Measurements from ENCODE around the gene ADGRV1. TPM values are rescaled to one million over a fixed set of nuclear protein-coding genes. Genes with fewer than 3 reads are reported as not detected.

Gene ADGRV1
- polyA plus RNA-seq, 1 donor from 2014 or later, result 3.7 TPM

DNA sequence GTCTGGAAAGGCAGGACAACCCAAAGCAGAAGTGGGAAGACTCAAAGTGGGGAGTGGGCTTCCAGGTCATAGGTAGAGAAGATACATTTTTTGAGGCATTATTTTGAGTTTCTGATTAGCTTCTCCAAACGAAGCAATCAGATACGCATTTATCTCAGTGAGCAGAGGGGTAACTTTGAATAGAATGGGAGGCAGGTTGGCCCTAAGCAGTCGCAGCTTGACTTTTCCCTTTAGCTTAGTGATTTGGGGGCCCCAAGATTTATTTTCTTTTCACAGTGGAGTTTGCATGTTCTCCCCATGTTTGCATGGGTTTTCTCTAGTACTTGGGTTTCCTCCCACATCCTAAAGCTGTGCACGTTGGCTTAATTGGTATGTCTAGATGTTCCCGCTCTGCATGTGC is 422.6 kb downstream of the ADGRV1 start:
- H2AFZ ChIP-seq (ENCODE audit: low read depth, low read length), result no peak overlapping the region
- TF ChIP-seq EP300 (conservative IDR thresholded peaks at IDR 0.05; ENCODE audit: poor library complexity, severe bottlenecking) (no peak), CTCF (IDR thresholded peaks at IDR 0.05; ENCODE audit: poor library complexity, severe bottlenecking) (no peak), RAD21 (conservative IDR thresholded peaks at IDR 0.05) (no peak), REST (IDR thresholded peaks at IDR 0.05; ENCODE audit: borderline replicate concordance) (no peak), POLR2AphosphoS5 (IDR thresholded peaks at IDR 0.05) (no peak), TAF1 (IDR thresholded peaks at IDR 0.05; ENCODE audit: low read depth) (no peak), SMC3 (conservative IDR thresholded peaks at IDR 0.05; ENCODE audit: poor library complexity) (no peak), EZH2 (IDR thresholded peaks at IDR 0.05; ENCODE audit: borderline replicate concordance, insufficient read depth, low read length, poor library complexity, severe bottlenecking) (no peak), MXI1 (conservative IDR thresholded peaks at IDR 0.05; ENCODE audit: poor library complexity, severe bottlenecking) (no peak)

DNA sequence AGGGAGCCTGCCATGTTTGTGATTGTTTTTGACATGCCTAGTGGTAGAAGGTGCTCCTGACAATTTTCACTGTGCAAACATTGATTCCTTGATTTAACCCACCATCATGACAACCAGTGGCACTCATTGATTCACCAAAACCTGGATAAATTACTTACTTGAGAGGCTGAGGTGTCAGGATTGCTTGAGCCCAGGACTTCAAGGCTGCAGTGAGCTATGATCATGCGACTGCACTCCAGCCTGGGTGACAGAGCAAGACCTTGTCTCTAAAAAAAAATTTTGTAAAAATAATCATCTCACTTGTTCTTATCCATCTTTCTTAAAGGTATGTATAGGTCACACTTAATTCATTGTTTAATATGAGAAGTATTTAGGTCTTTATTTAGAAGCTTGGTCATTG is 423.2 kb downstream of the ADGRV1 start:
- Histone ChIP-seq H2AFZ (ENCODE audit: low read depth, low read length) (no peak overlapping the region), H3K27me3 (ENCODE audit: insufficient read depth, low read depth, low read length) (no peaks in the 10 kb centered on the region), H3K4me2 (ENCODE audit: low read length) (no peak overlapping the region), H3K9me2 (ENCODE audit: insufficient read depth, low read length) (no peaks in the 10 kb centered on the region), H3F3A (ENCODE audit: insufficient read depth, low read length, poor library complexity, severe bottlenecking) (no peaks in the 10 kb centered on the region), H3K9ac (ENCODE audit: low read length) (no peak overlapping the region), H3K36me3 (ENCODE audit: insufficient read depth, low read length) (no peaks in the 10 kb centered on the region), H3K9me3 (ENCODE audit: low read length) (no peaks in the 10 kb centered on the region), H4K20me1 (ENCODE audit: insufficient read depth) (no peaks in the 10 kb centered on the region), H3K4me3 (ENCODE audit: low read length) (no peak overlapping the region), H3K27ac (ENCODE audit: low read length) (no peak overlapping the region), H3K79me2 (replicated peaks; ENCODE audit: insufficient read depth, low read length) (no peaks in the 10 kb centered on the region)
- no peak for TF ChIP-seq SMC3 (conservative IDR thresholded peaks at IDR 0.05; ENCODE audit: poor library complexity)

More for the DNA sequence above, 422.6 kb downstream of the ADGRV1 start:
- H3K27me3 ChIP-seq (ENCODE audit: insufficient read depth, low read depth, low read length), result no peaks in the 10 kb centered on the region
- H4K20me1 ChIP-seq (ENCODE audit: insufficient read depth), result no peaks in the 10 kb centered on the region
- H3K4me2 ChIP-seq (ENCODE audit: low read length), result no peak overlapping the region
- H3K27ac ChIP-seq (ENCODE audit: low read length), result no peak overlapping the region
- H3K9ac ChIP-seq (ENCODE audit: low read length), result no peak overlapping the region
- H3K9me3 ChIP-seq (ENCODE audit: low read length), result no peaks in the 10 kb centered on the region
- H3F3A ChIP-seq (ENCODE audit: insufficient read depth, low read length, poor library complexity, severe bottlenecking), result no peaks in the 10 kb centered on the region
- no peaks in the 10 kb centered on the region for H3K36me3 ChIP-seq (ENCODE audit: insufficient read depth, low read length)
- no peak overlapping the region for H3K4me3 ChIP-seq (ENCODE audit: low read length)
- no peaks in the 10 kb centered on the region for H3K79me2 ChIP-seq (replicated peaks; ENCODE audit: insufficient read depth, low read length)
- H3K9me2 ChIP-seq (ENCODE audit: insufficient read depth, low read length), result no peaks in the 10 kb centered on the region

- Histone ChIP-seq H2AFZ (ENCODE audit: low read depth, low read length) (no peak overlapping the region), H3K9me3 (ENCODE audit: low read length) (no peaks in the 10 kb centered on the region), H3K27me3 (ENCODE audit: insufficient read depth, low read depth, low read length) (no peaks in the 10 kb centered on the region), H3K9me2 (ENCODE audit: insufficient read depth, low read length) (no peaks in the 10 kb centered on the region), H3K4me3 (ENCODE audit: low read length) (no peak overlapping the region), H3K4me2 (ENCODE audit: low read length) (no peak overlapping the region), H4K20me1 (ENCODE audit: insufficient read depth) (no peaks in the 10 kb centered on the region), H3K79me2 (replicated peaks; ENCODE audit: insufficient read depth, low read length) (no peaks in the 10 kb centered on the region), H3K9ac (ENCODE audit: low read length) (no peak overlapping the region), H3K27ac (ENCODE audit: low read length) (no peak overlapping the region), H3F3A (ENCODE audit: insufficient read depth, low read length, poor library complexity, severe bottlenecking) (no peaks in the 10 kb centered on the region), H3K36me3 (ENCODE audit: insufficient read depth, low read length) (no peaks in the 10 kb centered on the region)
- TF ChIP-seq TAF1 (IDR thresholded peaks at IDR 0.05; ENCODE audit: low read depth) (no peak), RAD21 (conservative IDR thresholded peaks at IDR 0.05) (no peak), EP300 (conservative IDR thresholded peaks at IDR 0.05; ENCODE audit: poor library complexity, severe bottlenecking) (no peak), SMC3 (conservative IDR thresholded peaks at IDR 0.05; ENCODE audit: poor library complexity) (no peak), REST (IDR thresholded peaks at IDR 0.05; ENCODE audit: borderline replicate concordance) (no peak), MXI1 (conservative IDR thresholded peaks at IDR 0.05; ENCODE audit: poor library complexity, severe bottlenecking) (no peak), POLR2AphosphoS5 (IDR thresholded peaks at IDR 0.05) (no peak), EZH2 (IDR thresholded peaks at IDR 0.05; ENCODE audit: borderline replicate concordance, insufficient read depth, low read length, poor library complexity, severe bottlenecking) (no peak), CTCF (IDR thresholded peaks at IDR 0.05; ENCODE audit: poor library complexity, severe bottlenecking) (no peak)
Measured at GRCh38 chr5:90982576-90982975, 424.0 kb downstream of the ADGRV1 start.

All from neural cell (in vitro differentiated cells).